ENCODE results near the gene HOXA5. TPM values are rescaled to one million over a fixed set of nuclear protein-coding genes. Genes with fewer than 3 reads are reported as not detected.

The HOXA5 gene
- total RNA-seq, 4 donors from 2014 or later, result 18.3 to 89.8 (median 31.6) TPM

- intact Hi-C loops (cut with DNase I; ENCODE audit: low total_unique reads) (no loop called here), in situ Hi-C loops (cut with MboI; ENCODE audit: low pct_ligation_motif_present in 1 of 4, low pct_unique_long_range_greater_than_20kb in 1 of 4, low sequenced_read_pairs in 3 of 4) (loop anchor here in 3 of 4 donors (25.0 kb wide), 3 partner anchors 809 to 1309 kb away; no protein-coding TSS in a partner anchor)
- Histone ChIP-seq H3K36me3 (no peaks in the 10 kb centered on the region), H3K4me1 (peaks cover 0 to 44% (median 26%) of the 10 kb centered on the region in 4 donors), H3K27ac (peak overlapping the region; percentile 95 to 99 (median 98)), H3K27me3 (peaks cover 61% of the 10 kb centered on the region), H3K4me3 (peak overlapping the region; percentile 58 to 67 (median 60)), H3K9me3 (no peaks in the 10 kb centered on the region)
- TF ChIP-seq POLR2AphosphoS5 (IDR thresholded peaks at IDR 0.05) (peak in 1 of 3 donors; percentile 5), EP300 (IDR thresholded peaks at IDR 0.05; ENCODE audit: low read depth) (no peak)
- DNase-seq, result peak; percentile 47
- 9 to 20% methylated on average over 1 to 8 of the region's 8 CpGs for WGBS, 2 donors (ENCODE audit: low coverage in 1 of 2)
Observed at GRCh38 chr7:27171325-27171636, 27.8 kb upstream of the HOXA5 start.

GRCh38 chr7:27170426-27171324 is 27.2 kb upstream of the HOXA5 start:
- Histone ChIP-seq H3K9me3 (no peaks in the 10 kb centered on the region), H3K4me1 (peaks cover 0 to 40% (median 24%) of the 10 kb centered on the region in 4 donors), H3K27ac (peak overlapping the region; percentile 95 to 99 (median 98)), H3K4me3 (peak overlapping the region; percentile 58 to 69 (median 64)), H3K27me3 (peaks cover 65% of the 10 kb centered on the region), H3K36me3 (no peaks in the 10 kb centered on the region)
- TF ChIP-seq POLR2A (IDR thresholded peaks at IDR 0.05), result no peak
- no peak for TF ChIP-seq EP300 (IDR thresholded peaks at IDR 0.05; ENCODE audit: low read depth)
- TF ChIP-seq, protein P1, sequence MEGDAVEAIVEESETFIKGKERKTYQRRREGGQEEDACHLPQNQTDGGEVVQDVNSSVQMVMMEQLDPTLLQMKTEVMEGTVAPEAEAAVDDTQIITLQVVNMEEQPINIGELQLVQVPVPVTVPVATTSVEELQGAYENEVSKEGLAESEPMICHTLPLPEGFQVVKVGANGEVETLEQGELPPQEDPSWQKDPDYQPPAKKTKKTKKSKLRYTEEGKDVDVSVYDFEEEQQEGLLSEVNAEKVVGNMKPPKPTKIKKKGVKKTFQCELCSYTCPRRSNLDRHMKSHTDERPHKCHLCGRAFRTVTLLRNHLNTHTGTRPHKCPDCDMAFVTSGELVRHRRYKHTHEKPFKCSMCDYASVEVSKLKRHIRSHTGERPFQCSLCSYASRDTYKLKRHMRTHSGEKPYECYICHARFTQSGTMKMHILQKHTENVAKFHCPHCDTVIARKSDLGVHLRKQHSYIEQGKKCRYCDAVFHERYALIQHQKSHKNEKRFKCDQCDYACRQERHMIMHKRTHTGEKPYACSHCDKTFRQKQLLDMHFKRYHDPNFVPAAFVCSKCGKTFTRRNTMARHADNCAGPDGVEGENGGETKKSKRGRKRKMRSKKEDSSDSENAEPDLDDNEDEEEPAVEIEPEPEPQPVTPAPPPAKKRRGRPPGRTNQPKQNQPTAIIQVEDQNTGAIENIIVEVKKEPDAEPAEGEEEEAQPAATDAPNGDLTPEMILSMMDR (IDR thresholded peaks at IDR 0.05), result no peak
- no peak for TF ChIP-seq POLR2AphosphoS5 (IDR thresholded peaks at IDR 0.05)
- in situ Hi-C loops (cut with MboI; ENCODE audit: low pct_ligation_motif_present in 1 of 4, low pct_unique_long_range_greater_than_20kb in 1 of 4, low sequenced_read_pairs in 3 of 4) (loop anchor here in 3 of 4 donors (25.0 kb wide), 3 partner anchors 808 to 1308 kb away; no protein-coding TSS in a partner anchor), intact Hi-C loops (cut with DNase I; ENCODE audit: low total_unique reads) (no loop called here)
- WGBS, 2 donors (ENCODE audit: low coverage in 1 of 2), result 7 to 15% methylated on average over 11 of the region's 11 CpGs
- DNase-seq, result no peak

- intact Hi-C loops (cut with DNase I; ENCODE audit: low total_unique reads) (loop anchor here (10.0 kb wide), 1 partner anchor 1315 kb away; no protein-coding TSS in a partner anchor), in situ Hi-C loops (cut with MboI; ENCODE audit: low pct_ligation_motif_present in 1 of 4, low pct_unique_long_range_greater_than_20kb in 1 of 4, low sequenced_read_pairs in 3 of 4) (loop anchor here in 3 of 4 donors (25.0 kb wide), 3 partner anchors 808 to 1308 kb away; no protein-coding TSS in a partner anchor)
- peak overlapping the region; percentile 58 to 69 (median 64) for H3K4me3 ChIP-seq
- H3K27me3 ChIP-seq, result peaks cover 62% of the 10 kb centered on the region
- TF ChIP-seq POLR2AphosphoS5 (IDR thresholded peaks at IDR 0.05) (peak in 2 of 3 donors; percentile 28 to 48), POLR2A (IDR thresholded peaks at IDR 0.05) (peak; percentile 34), EP300 (IDR thresholded peaks at IDR 0.05; ENCODE audit: low read depth) (no peak)
- TF ChIP-seq, protein P1 (IDR thresholded peaks at IDR 0.05), result no peak
- WGBS, 2 donors (ENCODE audit: low coverage in 1 of 2), result 0 to 14% methylated on average over 1 to 44 of the region's 46 CpGs
- no peaks in the 10 kb centered on the region for H3K36me3 ChIP-seq
- H3K27ac ChIP-seq, result peak overlapping the region; percentile 95 to 99 (median 98)
- no peaks in the 10 kb centered on the region for H3K9me3 ChIP-seq
- peak; percentile 28 for DNase-seq
- H3K4me1 ChIP-seq, result peaks cover 0 to 37% (median 16%) of the 10 kb centered on the region in 4 donors
Observed at GRCh38 chr7:27169658-27170425, 26.4 kb upstream of the HOXA5 start.

DNA sequence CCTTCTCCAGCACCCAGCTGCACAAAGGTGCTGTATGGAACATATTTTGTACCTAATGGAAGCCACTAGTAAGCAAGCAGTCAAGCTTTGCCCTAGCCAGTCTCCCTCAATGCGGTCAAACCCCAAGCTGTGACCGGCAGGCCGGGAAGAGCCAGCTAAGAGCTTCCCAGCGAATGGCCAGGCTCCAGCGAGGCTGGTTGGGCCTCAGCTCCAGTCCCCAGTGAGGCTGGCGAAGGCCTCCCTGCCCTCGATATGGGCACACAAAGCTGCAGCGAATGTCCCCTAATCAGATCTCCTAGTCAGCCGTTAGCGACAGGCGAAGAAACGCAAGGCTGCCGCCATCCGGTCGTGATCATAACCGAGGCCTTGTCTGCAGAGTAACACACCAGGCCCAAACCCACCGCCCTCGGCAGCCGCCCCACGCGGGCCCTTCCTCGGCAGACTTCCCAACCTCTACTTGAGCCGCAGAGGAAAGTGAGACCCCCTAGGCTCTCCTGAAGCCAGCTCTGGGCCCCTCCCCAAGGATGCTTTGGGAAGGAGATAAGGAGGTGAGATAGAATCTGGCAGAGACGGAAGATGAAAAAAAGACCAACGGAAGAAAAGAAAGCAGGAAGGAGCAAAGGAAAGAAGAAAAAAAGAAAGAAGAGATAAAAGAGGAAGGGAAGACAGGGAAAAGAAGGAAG is 24.9 kb upstream of the HOXA5 start:
- 11 to 17% methylated on average over 2 to 25 of the region's 25 CpGs for WGBS, 2 donors (ENCODE audit: low coverage in 1 of 2)
- Histone ChIP-seq H3K9me3 (no peaks in the 10 kb centered on the region), H3K4me3 (peak overlapping the region; percentile 11 to 67 (median 60)), H3K4me1 (peaks cover 0 to 30% (median 12%) of the 10 kb centered on the region in 4 donors), H3K36me3 (no peaks in the 10 kb centered on the region), H3K27me3 (peaks cover 49% of the 10 kb centered on the region), H3K27ac (peak overlapping the region; percentile 95 to 99 (median 98))
- TF ChIP-seq POLR2AphosphoS5 (IDR thresholded peaks at IDR 0.05) (peak; percentile 9 to 67 (median 40)), POLR2A (IDR thresholded peaks at IDR 0.05) (no peak)
- in situ Hi-C loops (cut with MboI; ENCODE audit: low pct_ligation_motif_present in 1 of 4, low pct_unique_long_range_greater_than_20kb in 1 of 4, low sequenced_read_pairs in 3 of 4) (loop anchor here in 3 of 4 donors (25.0 kb wide), 3 partner anchors 806 to 1306 kb away; no protein-coding TSS in a partner anchor), intact Hi-C loops (cut with DNase I; ENCODE audit: low total_unique reads) (loop anchor here (10.0 kb wide), 1 partner anchor 1314 kb away; no protein-coding TSS in a partner anchor)
- no peak for DNase-seq
